HG03469 (cell line): ENCODE results near the gene NR2F1.

Source experiments
- ATAC-seq: cut with Tn5 transposase; IDR thresholded peaks from one replicate; pipeline ENCODE4 v1.9.1; 2021; ENCODE audit warnings: mild to moderate bottlenecking, moderate library complexity, moderate number of reproducible peaks; ENCODE audit not compliant: unreplicated experiment

NR2F1 gene

DNA sequence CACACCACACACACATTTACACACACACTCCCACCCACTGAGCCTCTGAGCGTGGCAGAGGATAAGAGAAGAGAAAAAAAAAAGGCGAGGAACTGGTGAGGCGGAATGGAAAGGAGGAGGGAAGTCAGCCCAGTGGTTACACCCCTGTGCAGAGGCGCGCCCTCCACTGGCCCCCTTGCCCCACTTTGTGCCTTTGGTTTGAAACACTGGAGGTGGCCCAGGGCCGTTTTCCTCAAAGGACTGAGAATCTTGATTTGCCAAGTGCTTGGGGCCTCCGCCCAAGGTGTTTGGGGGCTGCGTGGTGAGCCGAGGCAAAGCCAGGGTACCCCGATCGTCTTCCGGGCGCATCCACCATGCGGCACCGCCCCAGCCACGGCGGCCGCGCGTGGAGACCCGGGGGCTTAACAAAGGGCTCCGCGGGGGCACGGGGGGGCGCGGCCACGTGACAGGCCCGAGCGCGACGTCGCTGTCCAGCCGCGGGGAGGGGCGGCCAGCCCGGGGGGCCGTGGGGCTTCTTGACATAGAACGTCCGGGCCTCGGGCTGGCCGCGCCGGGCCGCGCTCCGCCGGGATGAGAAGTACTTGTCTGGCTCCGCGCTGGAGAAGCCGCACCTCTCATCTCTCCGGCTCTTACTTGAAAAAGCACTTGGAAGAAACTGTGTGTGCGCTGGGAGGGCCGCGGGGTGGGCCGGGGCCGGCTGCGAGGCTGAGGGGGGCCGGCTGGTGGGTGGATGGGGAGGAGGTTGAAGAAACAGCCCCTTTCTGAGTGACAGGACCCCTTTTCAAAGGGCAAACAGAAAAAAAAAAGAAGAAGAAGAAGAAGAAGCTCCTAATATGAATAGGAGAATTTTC is 21.0 kb downstream of the NR2F1 start:
- no peak for ATAC-seq

DNA sequence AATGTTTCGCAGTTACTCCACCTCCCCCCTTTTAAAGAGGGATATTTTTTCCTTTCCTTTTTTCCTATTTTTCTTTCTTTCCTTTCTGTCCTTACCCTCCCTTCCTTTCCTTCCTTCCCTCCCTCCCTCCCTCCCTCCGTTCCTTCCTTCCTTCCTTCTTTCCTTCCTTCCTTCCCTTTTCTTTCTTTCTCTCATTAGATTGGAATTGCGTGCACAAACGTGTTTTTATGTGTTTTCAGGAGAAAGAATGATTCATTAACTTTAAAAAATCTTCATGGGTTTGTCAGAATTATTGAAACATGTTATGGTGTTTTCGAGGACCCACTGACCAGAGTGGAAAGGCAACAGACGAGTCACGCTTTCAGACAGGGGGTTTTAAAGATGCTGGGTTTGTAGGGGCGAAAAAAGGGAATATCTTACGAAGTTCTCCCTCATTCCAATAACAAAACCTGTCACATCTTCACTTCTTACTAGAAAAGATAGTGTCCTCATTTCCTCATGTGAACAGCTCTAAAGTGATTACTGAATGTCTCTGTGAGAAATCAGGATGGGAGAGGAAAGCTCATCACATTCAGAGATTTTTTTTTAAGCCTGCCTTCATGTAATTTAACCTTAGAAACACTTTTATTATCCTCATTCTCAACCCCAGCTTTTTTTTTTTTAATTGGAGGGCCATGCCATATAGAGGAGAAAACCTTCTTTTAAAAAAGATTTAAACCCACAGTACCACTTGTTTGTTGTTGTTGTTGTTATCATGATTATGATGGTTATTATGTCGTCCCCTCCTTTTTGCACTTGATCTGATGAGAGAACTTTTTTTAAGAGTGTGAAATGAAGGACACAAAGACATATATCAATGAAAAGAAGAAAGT is 21.9 kb downstream of the NR2F1 start:
- no peak for ATAC-seq

DNA sequence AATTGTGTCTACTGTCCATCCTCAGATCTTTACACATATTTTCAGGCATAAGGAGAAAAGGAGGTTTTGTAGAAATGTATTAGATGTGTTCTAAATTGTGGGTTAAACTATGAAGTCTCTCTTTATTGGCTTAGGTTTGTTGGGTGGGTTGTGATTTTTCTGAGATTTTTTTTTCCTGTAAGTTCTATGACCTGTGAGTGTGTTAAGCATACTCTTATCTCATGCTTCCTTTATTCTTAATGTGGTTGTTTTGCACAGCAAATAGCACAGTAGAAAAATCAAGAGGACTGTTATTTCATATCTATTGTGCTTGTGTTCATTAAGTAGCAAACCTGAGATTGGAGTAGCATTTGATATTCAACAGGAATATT is 23.3 kb downstream of the NR2F1 start:
- ATAC-seq, result no peak

DNA sequence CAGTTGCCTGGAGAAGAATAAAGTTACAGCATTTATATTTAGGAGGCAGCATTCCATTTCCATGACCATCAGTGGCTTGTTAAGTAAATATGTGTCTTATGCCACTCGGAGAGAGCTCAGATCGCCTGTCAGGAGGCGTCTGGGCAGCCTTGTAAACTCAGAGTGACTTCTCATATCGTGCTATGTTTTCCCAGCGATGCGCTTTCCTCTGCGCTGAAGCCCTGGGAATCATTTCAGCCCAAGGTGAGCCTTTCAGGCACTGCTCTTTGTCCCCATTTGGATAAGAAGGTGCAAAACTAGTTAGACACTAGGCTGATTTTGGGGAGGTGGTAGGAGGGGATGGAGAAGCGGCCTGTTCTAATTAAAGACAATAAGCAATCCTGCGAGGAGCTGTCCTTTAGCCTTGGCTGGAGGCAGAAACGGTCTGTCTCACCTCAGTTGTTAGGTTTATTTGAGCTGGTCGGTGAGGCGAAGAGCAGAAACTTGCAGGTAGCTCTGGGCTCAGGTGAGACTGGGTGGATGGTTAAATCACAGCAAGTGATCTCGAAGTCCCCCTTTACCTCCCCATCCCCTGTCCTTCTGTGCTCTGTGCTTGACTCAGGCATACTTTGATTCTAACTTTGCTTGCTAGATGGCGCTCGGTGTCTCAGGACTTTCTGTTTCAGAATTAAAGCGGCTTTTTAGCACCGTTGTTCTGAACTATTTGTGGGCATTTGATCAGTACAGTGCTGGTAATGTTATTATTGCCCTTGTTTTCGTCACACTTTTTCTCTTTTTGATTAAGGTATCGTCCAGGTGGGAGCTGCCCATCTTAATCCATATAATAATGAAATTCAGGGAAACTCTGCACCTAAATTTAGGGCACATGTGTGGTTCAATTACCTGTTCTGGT is 24.6 kb downstream of the NR2F1 start:
- peak; percentile 80 for ATAC-seq

DNA sequence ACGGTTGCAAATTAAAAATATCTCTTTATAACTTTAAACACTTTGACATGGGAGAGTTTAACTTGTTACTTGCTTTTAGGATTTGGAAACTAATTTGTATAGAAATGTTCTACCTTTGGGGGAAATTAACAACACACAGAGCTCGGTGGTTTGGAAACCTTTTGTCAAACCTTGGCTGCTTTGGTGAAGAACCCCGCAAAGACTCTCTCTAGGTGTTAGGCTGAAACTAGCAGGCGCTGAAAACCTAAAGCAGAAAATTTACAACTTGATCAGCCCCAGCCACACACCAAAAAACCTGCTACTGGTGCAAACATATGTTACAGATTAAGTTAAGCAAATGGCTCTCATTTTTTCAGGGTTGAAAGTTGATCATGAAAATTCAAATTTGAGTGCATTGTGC is 25.8 kb downstream of the NR2F1 start:
- no peak for ATAC-seq

DNA sequence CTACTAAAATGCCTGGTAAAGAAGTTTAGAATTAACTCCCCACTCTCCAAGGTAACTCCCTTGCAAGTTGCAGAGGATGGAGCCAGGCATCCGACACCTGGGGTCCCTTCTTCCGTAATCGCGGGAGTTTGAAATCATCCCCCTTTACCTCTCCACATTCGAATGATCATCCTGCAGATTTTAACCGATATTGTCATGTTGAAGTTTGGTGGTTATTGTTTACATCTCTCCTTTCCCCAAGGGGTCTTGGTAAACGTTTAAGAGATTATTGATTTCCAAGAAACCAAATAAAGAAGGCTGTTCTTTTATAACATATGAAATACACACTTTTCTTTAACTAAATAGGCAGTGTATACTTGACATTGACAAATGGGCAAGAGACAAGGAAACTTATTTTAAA is 26.7 kb downstream of the NR2F1 start:
- no peak for ATAC-seq

DNA sequence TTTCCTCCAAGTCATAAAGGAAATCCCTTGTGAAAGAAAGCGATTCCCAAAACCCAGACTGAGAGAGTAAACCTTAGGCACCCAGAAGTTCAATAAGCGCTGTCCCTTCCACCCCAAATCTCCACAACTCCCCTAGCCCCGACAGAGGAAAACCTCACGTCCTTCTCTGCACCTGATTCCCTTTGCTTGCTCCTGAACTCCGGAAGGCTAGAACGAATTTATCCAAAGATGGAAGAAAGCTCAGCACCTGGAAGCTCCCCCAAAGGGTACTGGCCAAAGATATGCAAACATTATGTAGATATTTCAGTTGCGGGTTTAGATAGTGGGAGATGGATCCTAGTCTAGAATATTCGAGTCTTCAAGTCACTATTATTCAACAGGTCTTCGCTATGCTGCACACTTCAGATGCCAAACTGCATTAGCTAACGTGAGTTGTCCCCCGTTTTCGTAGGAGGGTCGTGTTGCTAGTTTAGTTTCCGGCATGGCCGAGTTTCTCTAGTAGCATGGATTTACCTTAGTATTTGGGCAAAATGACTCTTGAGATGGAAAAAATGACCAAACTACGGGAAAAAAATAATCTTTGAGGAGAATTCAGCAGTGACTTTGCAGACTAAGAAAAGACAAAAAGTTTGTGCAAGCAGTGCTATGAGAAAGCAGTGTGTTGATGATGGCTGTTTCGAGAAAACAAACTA is 27.7 kb downstream of the NR2F1 start:
- ATAC-seq, result no peak

DNA sequence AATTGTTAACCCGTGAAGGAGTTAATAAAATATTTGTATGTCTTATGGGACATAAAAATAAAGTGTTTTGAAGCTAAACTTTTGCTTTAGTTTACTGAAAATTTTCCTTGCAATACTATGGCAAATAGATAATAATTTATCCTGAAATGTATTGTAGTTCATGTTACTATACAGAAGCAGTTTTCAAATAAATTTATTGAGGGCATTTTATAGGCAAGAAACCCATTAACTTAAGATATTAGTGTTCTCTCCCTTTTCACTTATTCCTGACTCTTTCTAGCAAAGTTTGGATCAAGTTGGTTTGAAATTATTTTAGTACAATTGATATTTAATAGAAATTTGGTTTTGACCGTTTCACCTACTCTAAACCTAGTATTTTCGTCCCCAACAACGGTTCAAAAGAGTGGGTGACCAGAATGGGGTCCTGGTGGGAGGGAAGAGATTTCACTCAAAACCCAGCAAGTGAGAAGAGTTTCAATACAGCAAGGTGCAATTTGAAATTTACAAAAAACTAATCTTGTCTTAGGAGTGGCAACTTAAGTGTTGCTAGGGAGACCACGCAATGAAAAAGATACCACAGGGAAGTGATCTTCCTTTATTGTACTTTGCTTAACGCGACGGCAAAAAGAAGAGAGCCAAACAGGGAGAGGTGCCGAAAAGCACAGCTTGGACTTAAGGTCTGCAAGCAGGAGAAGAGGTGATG is 28.4 kb downstream of the NR2F1 start:
- ATAC-seq, result no peak

DNA sequence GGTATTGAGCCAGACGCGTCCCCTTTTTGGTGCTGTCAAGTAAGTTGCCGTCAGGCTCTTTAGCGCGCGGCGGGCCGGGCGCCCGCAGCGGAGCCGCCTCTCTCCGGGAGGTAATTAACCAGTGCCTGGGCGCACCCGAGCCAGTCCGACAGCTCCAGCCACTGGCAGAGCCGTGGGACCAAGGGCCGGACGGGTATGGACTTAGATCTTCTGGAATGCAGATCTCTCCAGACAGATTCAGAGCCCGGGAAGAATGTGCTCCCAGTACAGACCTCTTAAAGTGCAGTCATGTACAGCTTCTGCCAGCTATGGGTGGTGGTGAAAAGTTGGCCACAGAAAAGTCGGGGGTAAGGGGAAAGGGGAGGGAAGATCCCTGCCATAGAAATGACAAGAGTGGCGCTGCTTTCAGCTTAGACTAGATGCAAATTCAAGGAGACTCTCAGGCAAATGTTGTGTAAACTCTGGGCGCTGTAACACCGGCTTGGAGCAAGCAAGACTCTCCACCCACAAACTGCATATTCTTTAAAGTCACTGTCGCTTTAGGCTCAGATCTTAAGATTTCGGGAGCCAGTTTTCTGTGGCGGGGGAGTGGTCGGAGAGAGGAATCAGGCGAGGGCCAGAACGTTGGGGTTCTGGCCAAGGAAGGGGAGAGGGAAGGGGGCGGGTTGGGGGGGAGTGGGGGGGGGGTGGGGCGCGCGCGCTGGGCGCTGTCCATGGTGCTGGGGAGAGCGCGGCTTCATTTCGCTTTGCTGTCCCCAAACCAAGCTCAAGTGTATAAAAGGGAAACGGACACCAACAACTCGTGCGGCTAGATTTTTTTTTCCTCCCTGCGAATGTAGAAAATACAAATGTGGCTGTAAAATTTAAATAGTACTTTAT is 29.2 kb downstream of the NR2F1 start:
- ATAC-seq, result no peak

DNA sequence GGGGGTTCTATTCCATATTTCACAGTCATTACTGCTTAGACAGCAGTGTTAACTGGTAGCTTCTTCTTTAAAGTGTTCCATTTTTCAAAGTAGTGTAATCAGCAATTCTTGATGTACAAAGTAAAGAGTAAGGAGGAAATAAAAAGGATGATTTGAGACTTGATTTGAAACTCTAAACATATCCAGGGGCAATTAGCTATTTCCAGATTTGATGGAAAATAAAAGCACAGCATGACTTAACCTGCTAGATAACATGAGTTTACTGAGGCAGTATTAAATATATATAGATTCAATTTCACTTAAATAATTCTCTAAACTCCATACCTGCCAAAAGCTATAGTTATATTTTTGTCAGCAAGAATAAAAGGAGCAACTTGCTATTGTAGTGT is 29.8 kb downstream of the NR2F1 start:
- ATAC-seq, result no peak

DNA sequence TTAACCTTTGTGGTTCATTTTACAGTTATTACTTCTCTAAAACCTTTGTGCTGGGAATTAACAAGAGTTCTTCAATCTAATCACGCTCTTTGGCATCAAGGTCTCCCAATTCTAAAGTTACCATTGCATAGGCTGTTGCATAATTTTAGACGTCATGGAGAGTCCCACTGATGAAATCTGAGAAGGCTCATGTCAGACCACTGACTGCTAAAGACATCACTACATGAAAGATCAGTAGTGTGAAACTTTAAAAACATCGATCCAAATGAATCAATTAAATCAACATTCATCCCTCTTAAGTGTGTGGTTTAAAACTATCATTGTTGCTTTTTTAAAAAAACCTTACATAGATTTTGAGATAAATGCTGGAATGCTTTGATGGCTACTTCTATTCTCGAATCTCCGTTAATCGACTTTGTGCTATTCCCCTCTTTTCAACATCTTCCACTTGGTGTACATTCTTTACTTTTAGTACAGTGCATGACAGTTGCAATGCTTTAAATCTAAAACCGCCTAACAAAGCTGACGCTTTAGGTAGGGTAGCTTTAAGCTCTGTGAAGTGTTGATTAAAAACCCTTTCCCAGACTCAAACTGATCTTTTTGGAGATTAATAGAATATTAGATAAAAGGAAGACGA is 33.6 kb downstream of the NR2F1 start:
- ATAC-seq, result no peak

DNA sequence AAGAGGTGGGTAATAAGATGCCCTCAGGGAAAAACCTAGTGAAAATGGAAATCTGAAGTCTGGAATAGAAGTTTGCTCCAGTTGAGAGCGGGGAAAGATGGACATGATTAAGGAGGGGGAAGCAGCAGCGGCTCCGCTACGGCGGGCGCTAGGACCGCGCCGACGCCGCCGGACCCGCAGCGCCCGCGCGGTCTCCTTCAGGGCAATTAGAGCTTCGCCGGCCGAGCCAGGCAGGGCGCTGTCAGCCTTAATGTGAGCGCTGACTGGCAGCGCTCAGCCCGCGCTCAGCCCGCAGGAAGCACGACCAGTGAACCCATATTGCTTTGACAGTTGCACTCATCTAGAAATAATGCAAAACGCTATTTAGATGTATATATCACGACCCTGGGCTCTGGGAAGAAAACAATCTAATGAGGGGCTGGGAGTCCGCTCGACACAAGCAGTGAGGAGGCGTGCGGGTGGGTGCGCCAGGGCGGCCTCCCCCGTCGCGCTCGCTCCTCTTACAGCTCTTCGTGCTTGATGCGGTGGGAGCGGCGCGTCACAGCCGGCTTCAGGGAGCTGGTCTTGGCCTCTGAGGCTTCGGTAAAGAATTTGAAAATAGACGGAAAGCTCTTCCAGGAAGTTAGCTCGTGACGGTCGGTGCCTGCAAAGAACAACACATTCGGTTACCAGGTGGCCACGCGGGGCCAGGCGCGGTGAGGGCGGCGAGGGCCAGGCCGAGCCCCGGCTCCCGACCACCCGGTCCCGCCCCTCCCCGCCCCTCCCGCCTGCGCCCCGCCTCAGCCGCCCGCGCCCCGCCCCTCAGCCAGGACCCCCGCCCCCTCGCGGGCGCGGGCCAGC is 37.7 kb downstream of the NR2F1 start:
- ATAC-seq, result peak; percentile 95

DNA sequence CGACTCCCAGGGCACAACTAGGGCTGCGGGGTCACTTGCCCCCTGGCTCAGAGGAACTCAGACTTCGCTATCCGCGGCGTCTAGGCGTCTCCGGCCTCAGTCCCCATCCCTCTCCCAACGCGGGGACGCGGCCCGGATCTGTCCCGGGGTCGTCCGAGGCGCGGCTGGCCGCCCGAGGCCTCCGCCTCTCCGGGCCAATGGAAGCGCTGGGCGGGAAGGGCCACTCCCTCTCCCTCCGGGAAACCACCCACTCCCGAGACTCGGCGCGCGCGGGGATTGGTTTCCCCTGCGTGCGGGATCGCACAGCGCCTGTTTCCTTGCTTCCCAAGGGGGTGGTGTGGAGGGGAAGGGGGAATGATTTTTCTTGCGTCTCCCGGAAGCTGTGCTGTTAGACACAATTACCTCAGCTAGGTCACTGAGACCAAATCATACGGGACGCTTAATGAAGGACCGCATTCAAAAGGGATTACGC is 38.3 kb downstream of the NR2F1 start:
- no peak for ATAC-seq

DNA sequence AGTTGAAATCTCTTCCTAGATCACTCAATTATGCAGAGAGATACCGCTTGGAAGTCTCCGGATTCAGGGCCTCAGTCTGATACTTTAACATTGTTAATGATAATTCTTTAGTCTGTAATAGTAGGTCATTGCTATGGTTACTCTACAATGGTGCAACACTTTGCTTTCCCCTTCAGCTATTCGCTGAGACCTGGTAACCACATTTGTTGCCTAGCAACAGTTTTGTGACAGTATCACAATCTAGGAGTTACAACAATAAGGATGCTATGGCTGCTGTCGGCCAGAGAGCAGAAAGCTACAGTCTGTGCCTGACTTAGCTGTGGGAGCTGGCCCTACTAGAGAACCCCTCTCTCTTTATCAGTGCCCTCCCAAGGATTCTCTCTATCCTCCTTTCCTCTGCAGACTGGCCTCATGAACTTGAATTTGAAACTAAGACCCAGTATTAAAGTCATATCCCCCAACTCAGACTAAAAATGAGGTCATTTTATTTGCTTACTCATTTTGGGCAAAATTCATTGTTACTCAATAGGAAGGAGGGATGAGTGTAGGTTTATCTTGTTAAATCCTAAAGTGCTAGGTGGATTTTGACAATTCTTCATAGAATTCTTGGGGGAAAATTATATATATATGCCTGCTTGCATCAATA is 39.3 kb downstream of the NR2F1 start:
- ATAC-seq, result no peak

DNA sequence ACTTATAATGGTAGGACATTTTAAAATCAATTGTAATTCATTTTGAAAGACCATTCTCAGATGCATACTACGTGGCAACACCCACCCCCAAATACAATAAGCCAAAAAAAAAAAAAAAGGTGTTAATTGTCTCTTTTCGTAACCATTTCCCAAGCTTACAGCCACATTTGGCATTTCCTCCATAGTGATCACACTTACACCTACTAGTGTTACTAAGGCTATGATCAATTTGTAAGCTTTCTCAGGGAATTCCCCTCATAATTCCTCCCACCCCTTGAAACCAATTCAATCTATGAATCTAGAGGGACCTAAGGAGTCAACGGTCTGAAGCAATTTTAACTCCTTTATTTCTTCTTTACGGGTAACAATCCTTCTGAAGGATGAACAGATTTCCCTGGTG is 40.1 kb downstream of the NR2F1 start:
- no peak for ATAC-seq

DNA sequence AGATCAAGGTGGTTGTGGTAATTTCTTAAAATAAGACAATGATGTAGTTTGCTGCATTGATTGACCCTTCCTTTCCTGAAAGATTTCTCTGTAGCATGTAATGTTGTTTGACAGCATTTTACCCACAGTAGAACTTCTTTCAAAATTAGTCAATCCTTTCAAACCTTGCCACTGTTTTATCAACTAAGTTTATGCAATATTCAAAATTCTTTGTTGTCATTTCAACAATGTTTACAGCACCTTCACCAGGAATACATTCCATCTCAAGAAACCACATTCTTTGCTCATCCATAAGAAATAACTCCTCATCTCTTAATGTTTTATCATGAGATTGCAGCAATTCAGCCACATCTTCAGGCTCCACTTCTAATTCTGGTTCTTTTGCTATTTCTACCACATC is 43.8 kb downstream of the NR2F1 start:
- ATAC-seq, result no peak

DNA sequence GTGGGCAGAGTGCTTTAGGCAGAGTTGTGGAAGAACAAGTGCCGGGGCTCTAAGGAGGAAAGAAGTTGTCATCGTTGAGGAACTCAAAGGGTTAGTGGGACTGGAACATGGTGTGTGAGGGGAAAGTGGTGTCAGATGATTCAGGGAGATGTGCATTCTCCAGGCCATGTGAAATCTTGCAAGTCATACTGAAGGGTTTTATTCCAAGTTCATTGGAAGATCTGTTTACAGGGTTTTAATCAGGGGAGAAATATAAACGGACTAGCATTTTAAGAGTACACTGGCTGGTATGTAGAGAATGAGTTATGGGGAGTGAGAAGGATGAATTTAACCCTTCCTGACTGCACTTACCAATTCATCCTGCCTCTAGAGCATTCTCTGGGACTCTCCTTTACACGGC is 49.3 kb downstream of the NR2F1 start:
- ATAC-seq, result no peak
